GM21717 (cell line): ENCODE data around the gene RNF150.
"Not testable (repeated sequence)": the region's sequence is repeated elsewhere in the genome, so short reads cannot be mapped to it uniquely, and the experiment has no call there.

ENCODE experiments used
- ATAC-seq: cut with Tn5 transposase; IDR thresholded peaks from one replicate; pipeline ENCODE4 v1.9.1; 2021; ENCODE audit warnings: mild to moderate bottlenecking, moderate library complexity; ENCODE audit not compliant: unreplicated experiment

RNF150 gene

GRCh38 chr4:140834839-140835495 lies 298.3 kb downstream of the RNF150 start:
- no peak for ATAC-seq

DNA sequence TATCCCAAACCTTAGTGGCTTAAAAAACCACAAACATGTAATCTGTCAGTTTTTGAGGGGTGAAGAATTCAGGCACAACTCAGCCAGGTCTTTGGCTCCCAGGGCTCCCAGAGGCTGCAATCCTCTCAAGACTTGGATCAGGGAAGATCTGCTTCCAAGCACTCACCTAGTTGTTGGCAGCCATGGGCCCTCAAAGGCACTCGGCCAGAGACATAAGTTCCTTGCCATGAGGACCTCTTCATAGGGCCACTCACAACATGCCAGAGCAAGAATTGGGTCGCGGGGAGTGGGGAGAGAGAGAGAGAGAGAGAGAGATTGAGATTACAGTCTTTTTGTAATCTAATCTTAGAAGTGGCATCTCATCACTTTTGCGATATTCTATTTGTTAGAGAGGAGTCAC lies 300.0 kb downstream of the RNF150 start:
- ATAC-seq: no peak

DNA sequence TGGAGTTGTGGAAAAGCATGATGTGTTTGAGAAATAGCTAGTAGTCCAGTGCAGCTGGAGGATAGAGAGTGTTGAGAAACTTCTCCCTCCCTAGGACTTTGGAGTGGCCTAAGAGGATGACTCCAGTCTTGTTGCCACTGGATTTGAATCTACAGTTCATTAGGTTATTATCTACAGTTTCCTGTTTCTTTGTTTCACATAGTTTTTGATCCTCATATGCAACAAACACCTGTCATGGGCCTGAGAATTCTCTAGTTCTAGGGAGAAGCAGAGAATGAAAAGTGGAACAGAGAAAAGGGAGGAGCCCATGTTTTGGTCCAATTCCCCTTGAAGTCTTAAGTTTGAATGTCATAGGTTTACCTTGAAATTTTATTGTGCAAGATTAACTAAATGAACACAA lies 303.4 kb downstream of the RNF150 start:
- ATAC-seq: peak; percentile 95

GRCh38 chr4:140826701-140827027 lies 306.6 kb downstream of the RNF150 start:
- peak; percentile 46 for ATAC-seq

DNA sequence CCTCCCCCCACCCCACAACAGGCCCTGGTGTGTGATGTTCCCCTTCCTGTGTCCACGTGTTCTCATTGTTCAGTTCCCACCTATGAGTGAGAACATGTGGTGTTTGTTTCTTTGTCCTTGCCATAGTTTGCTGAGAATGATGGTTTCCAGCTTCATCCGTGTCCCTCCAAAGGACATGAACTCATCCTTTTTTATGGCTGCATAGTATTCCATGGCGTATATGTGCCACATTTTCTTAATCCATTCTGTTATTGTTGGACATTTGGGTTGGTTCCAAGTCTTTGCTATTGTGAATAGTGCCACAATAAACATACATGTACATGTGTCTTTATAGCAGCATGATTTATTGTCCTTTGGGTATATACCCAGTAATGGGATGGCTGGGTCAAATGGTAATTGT lies 312.7 kb downstream of the RNF150 start:
- not testable (repeated sequence) for ATAC-seq

DNA sequence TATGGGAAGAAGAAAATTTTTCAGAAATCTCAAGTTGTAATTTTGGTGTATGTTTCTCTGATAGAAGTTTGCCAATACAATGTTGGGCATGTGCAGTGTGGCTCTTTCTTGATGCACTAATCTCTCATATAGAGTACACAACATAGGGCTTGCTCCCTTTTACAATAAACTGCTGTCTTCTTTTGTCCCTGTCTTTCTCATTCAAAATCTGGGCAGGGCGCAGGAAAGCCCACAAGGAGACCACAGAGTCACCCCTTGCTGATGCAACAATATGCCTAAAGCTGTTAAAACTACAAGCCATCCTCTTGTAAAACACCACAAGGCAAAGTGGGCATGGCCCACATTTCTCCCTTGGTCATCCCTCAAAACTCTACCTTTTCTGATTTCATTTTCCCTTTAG lies 313.7 kb downstream of the RNF150 start:
- ATAC-seq: no peak

DNA sequence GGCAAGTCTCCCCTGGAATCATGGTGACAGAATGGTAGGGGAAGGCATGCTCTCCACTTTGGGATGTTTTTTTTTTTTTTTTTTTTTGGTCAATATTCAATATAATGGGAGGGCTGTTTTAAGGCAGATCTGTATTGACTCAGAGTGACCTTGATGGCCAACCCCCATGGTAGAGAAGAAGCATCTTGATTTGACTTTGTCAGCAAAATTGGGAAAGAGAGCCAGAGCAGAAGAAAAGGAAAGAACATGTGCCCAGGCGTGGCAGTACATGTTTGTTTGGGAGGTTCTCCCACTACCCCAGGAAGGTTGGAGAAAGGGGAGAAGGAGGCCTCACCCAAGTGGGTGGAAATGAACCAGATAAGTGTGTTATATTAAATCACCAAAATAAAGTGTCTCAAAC lies 314.8 kb downstream of the RNF150 start:
- no peak for ATAC-seq

GRCh38 chr4:140816806-140817510 lies 316.3 kb downstream of the RNF150 start:
- ATAC-seq: no peak

DNA sequence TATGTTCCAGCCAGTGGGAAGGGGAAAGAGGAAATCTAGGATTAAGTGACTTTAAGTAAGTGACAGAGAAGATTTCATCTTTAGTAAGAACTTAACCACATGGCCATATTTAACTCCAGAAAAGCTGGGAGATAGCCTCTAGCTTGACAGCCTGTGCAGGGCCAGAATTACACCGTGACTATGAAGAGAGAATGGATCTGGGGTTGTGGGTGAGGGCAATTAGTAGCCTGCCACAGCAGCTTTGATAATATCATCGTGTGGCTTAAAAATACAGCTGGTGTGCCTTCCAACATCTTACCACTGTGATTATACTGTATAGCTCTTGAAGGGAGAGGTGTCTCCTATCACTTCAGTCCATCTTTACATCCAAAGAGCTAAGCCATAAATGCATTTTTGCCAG lies 319.5 kb downstream of the RNF150 start:
- no peak for ATAC-seq

- no peak for ATAC-seq
Observed at GRCh38 chr4:140812916-140813315, 320.4 kb downstream of the RNF150 start.

- ATAC-seq: no peak
Observed at GRCh38 chr4:140811429-140811828, 321.8 kb downstream of the RNF150 start.

DNA sequence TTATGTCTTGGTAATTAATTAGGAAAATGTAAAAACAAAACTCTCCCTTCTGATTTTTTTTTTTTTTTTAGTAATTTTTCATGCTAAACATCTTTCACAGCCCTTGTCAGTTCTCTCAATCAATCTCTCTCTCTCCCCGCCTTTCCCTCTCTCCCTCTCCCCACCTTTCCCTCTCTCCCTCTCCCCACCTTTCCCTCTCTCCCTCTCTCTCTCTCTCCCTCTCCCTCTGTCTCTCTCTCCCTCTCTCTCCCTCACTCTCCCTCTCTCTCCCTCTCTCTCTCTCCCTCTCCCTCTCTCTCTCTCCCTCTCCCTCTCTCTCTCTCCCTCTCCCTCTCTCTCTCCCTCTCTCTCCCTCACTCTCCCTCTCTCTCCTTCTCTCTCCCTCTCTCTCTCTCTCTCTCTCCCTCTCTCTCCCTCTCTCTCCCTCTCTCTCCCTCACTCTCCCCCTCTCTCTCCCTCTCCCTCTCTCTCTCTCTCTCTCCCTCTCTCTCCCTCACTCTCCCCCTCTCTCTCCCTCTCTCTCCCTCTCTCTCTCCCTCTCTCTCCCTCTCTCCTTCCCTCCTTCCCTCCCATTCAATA lies 322.6 kb downstream of the RNF150 start:
- ATAC-seq: not testable (repeated sequence)
